Spinal cord (tissue), 10 donors: ENCODE data around the gene TMF1. TPM values are rescaled to one million over a fixed set of nuclear protein-coding genes. Genes with fewer than 3 reads are reported as not detected.
A peak's percentile ranks its signal among the peaks of the same experiment; 100 is the strongest.

Experiments
- DNase-seq, 6 donors: peaks; one replicate each; pipeline versions ENCODE4 v3.0.0 to v3.0.0-alpha.2; 2013 to 2015; ENCODE audit warnings: low spot score in 6 of 6, low read depth in 4 of 6
- H3K27ac ChIP-seq: one replicate; pipeline ENCODE4 v1.5.1; 2013; ENCODE audit warnings: low read depth, low read length, control low read depth
- H3K27me3 ChIP-seq: one replicate; pipeline ENCODE4 v1.6.1; 2013; ENCODE audit warnings: low read length; ENCODE audit not compliant: control insufficient read depth, insufficient read depth
- H3K36me3 ChIP-seq: one replicate; pipeline ENCODE4 v1.6.1; 2013; ENCODE audit warnings: low read length; ENCODE audit not compliant: control insufficient read depth, insufficient read depth
- H3K4me1 ChIP-seq: one replicate; pipeline ENCODE4 v1.6.1; 2013; ENCODE audit warnings: low read length; ENCODE audit not compliant: control insufficient read depth, insufficient read depth
- H3K4me3 ChIP-seq: one replicate; pipeline ENCODE4 v1.5.1; 2013; ENCODE audit warnings: low read depth, low read length, control low read depth
- H3K9me3 ChIP-seq: one replicate; pipeline ENCODE4 v1.6.1; 2013; ENCODE audit warnings: low read length; ENCODE audit not compliant: control insufficient read depth, insufficient read depth
- WGBS: methylation state at CpG from one replicate; pipeline ENCODE4 v1.1.5; 2013; ENCODE audit warnings: missing lambda C conversion rate; ENCODE audit not compliant: insufficient coverage; 5-methylcytosine and 5-hydroxymethylcytosine counted together
- long read RNA-seq, 4 donors: transcript quantifications; one replicate each; lab custom pipeline, GENCODE V29; 2026
- polyA plus RNA-seq, 2 donors: library from polyadenylated mRNA; unstranded; fragments of 120-200 nt; gene quantifications; one replicate each; pipeline ENCODE4 v1.2.1, GENCODE V29; 2013; ENCODE audit not compliant: insufficient read length in 2 of 2
- total RNA-seq, 2 donors: library from RNA; depleted of rRNA in 1 of 2; stranded (reverse); fragments of 120-200 nt in 1 of 2; fragments of >200 nt in 1 of 2; gene quantifications; one replicate each; pipeline versions ENCODE4 v1.2.3 to v1.2.4, GENCODE V29; 2013 to 2014
- donor health status: healthy.

TMF1 gene, protein sequence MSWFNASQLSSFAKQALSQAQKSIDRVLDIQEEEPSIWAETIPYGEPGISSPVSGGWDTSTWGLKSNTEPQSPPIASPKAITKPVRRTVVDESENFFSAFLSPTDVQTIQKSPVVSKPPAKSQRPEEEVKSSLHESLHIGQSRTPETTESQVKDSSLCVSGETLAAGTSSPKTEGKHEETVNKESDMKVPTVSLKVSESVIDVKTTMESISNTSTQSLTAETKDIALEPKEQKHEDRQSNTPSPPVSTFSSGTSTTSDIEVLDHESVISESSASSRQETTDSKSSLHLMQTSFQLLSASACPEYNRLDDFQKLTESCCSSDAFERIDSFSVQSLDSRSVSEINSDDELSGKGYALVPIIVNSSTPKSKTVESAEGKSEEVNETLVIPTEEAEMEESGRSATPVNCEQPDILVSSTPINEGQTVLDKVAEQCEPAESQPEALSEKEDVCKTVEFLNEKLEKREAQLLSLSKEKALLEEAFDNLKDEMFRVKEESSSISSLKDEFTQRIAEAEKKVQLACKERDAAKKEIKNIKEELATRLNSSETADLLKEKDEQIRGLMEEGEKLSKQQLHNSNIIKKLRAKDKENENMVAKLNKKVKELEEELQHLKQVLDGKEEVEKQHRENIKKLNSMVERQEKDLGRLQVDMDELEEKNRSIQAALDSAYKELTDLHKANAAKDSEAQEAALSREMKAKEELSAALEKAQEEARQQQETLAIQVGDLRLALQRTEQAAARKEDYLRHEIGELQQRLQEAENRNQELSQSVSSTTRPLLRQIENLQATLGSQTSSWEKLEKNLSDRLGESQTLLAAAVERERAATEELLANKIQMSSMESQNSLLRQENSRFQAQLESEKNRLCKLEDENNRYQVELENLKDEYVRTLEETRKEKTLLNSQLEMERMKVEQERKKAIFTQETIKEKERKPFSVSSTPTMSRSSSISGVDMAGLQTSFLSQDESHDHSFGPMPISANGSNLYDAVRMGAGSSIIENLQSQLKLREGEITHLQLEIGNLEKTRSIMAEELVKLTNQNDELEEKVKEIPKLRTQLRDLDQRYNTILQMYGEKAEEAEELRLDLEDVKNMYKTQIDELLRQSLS
- 10 to 100 TPM; 41.1 to 46.5 TPM for total RNA-seq
- 10 to 100 TPM; 17.9 to 25.9 TPM for polyA plus RNA-seq
- long read RNA-seq, donor 1, full-length matches to known transcripts, result 1 of 18 reads
- long read RNA-seq, donor 1, partial matches to known transcripts, result 17 of 18 reads
- long read RNA-seq, donor 1, other reads (novel, unspliced or antisense), result 0 of 18 reads
- long read RNA-seq, donor 2, result 0 reads
- long read RNA-seq, donor 3, result 0 reads
- long read RNA-seq, donor 4, partial matches to known transcripts, result 26 of 26 reads
- long read RNA-seq, donor 4, other reads (novel, unspliced or antisense), result 0 of 26 reads

DNA sequence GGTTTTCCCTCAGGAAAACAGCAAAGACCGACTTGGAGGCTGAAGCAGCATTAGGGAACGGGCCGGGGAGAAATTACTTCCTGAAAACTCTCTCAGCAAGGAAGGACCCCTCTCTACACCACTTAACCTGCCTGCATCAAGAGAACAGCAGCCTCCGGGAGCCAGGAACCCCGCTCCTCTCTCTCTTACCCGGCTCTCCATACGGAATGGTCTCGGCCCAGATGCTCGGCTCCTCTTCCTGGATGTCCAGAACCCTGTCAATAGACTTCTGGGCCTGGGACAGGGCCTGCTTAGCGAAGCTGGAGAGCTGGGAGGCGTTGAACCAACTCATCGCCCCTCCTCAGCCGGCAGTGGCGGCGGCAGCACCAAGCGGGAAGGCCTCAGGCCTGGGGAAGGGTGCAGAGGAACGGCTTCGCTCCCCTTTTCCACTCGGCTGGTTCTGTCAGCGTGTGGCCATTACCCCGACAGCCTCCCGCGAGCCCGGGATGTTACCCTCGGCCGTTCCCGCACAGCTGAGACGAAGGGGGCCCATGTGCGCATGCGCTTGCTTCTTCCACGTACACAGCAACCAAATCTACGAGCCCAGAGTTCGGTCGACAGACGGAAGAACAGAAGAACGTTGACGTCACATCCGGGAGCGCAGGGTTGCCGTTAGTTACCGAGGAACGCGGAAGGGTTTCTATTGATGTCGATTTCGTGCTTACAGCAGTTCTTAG lies at the start of gene TMF1:
Gene TMF1 (minus strand): TSS at position 578 of the 716 bp plus-strand sequence. CDS start 247 bp downstream, at position 331.
- no peaks in the 10 kb centered on the region for H3K9me3 ChIP-seq
- WGBS, result under 1% methylated on average over 44 of the region's 45 CpGs
- peaks cover 9% of the 10 kb centered on the region for H3K36me3 ChIP-seq
- H3K27me3 ChIP-seq, result no peaks in the 10 kb centered on the region
- H3K4me3 ChIP-seq, result peak within 1 kb of the TSS; percentile 77
- peak; percentile 97 to 100 (median 98) for DNase-seq
- H3K4me1 ChIP-seq, result peaks cover 10% of the 10 kb centered on the region
- H3K27ac ChIP-seq, result peak within 1 kb of the TSS; percentile 91

DNA sequence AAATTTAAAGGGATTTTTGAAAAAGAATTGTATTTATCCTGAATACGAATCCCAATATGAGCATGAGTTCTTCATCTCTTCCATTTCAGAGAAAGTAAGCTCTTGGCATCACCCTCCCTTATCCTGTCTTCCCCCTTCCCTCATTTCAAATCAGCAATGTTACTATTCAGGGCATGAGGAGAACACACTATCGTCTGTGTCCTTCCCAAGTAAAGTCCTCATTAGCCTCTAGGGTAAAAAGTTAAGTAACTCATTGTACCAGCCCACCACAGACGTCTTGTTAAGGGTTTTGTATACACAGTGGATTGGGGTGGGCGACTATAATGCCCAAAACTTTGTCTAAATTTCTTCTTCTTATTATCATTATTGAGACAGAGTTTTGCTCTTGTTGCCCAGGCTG lies 47.4 kb upstream of the TMF1 start:
- H3K27me3 ChIP-seq, result no peaks in the 10 kb centered on the region
- H3K27ac ChIP-seq, result no peak overlapping the region
- peaks cover 9% of the 10 kb centered on the region for H3K36me3 ChIP-seq
- no peaks in the 10 kb centered on the region for H3K9me3 ChIP-seq
- 80% methylated on average over 1 of the region's 4 CpGs for WGBS
- no peaks in the 10 kb centered on the region for H3K4me1 ChIP-seq
- no peak for DNase-seq
- H3K4me3 ChIP-seq, result no peak overlapping the region

DNA sequence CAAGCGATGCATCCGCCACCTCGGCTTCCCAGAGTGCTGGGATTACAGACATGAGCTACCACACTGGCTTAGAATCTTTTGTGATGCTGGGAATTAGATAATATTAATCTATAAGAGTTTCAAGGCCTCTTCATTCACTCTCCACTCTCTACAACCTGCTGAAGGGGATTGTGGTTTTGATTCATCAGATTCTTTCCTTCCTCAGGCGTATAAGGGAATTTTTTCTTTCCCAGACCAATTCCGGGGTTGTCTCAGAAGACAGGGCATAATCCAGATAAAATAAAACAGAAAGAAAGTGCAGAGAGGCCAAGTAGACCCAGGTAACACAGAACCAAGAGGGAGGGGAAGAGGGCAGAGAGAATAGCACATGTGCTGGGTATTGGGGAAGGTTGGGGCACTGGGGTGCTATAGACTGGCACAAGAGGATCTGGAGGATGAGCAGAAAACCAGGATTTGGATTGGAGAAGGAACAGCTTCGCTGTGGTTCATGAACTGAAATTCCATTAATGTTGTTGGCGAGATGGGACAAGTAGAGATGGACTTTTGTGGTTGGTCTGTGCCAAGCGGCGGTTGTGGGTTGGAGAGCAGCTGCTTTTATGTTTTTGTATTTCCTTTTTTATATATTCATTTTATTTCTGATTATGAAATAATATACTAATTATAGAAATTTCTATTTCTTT lies 45.4 kb upstream of the TMF1 start:
- Histone ChIP-seq H3K4me3 (no peak overlapping the region), H3K9me3 (no peaks in the 10 kb centered on the region), H3K4me1 (peaks cover 6% of the 10 kb centered on the region), H3K27ac (no peak overlapping the region), H3K27me3 (no peaks in the 10 kb centered on the region), H3K36me3 (peaks cover 14% of the 10 kb centered on the region)
- DNase-seq, result no peak
- 100% methylated on average over 1 of the region's 9 CpGs for WGBS

DNA sequence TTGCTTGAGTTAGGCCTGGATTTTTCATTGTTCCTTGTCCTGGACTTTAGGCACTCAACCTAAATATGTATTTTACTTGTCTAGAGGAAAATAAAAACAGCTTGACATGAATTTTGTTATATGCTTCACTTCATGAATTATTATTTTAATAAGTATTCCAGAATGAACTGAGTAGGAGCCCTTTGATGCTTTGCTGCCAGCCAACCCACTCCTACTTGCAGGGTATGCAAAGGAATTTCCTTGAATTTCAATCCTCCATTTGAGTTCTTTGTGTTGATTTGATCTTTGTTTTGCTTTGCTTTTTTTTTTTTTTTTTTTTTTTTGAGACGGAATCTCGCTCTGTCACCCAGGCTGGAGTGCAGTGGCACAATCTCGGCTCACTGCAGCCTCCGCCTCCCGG lies 44.2 kb upstream of the TMF1 start:
- Histone ChIP-seq H3K4me1 (peaks cover 12% of the 10 kb centered on the region), H3K27ac (no peak overlapping the region), H3K36me3 (peaks cover 8% of the 10 kb centered on the region), H3K9me3 (no peaks in the 10 kb centered on the region), H3K27me3 (no peaks in the 10 kb centered on the region), H3K4me3 (no peak overlapping the region)
- DNase-seq, result no peak
- no CpG with 5 or more reads among the region's 5 CpGs for WGBS

DNA sequence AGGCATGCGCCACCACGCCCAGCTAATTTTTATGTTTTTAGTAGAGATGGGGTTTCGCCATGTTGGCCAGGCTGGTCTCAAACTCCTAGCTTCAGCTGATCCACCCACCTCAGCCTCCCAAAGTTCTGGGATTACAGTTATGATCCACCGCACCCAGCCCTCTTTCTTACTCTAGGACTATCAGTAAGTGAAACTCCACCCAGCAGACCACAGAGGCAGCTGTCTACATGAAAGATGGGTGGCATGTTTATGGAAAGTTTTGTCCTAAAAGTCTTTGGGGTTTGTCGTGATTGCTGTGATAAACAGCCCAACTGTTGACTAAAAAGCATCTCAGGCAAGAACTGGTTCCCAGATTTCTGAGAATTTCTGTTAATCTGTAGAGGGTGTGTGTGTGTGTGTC lies 43.5 kb upstream of the TMF1 start:
- Histone ChIP-seq H3K27ac (no peak overlapping the region), H3K9me3 (no peaks in the 10 kb centered on the region), H3K36me3 (peaks cover 12% of the 10 kb centered on the region), H3K27me3 (no peaks in the 10 kb centered on the region), H3K4me1 (peaks cover 18% of the 10 kb centered on the region), H3K4me3 (no peak overlapping the region)
- DNase-seq, result no peak
- WGBS, result 40% methylated on average over 1 of the region's 5 CpGs

DNA sequence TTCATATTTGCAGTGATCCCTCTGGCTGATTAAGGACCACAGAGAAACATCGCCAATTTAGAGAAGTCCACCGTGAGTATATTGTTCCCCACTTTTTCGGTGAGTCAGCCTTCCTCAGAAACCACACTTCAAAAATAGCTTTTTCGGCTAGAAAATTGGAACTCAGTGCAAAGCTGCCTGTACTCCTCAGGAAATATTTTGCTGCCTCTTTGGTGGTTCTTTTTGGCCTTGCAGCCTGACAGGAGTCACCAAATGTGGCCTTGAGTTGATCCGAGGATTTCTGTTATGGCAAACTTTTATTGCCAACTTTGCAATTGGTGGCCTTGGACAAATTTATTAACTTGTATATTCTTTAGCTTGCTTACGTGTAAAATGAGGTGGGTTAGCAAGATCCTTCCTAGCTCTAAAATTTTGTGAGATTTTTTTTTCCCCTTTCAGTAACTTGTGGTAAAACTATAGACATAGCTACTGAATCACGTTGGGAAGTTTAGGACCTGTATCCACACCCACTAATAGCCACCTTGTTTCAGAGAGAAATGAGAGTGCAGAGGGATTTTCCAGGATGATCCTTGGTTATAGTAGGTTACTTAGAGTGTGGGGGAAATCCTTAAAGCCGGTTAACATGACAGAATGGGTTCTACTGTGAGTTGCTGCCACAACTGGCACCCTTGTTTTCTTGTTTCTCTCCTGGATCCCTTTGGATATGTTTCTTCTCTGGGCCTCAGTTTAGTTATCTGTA lies 42.5 kb upstream of the TMF1 start:
- Histone ChIP-seq H3K4me1 (peaks cover 18% of the 10 kb centered on the region), H3K9me3 (no peaks in the 10 kb centered on the region), H3K4me3 (no peak overlapping the region), H3K27me3 (no peaks in the 10 kb centered on the region), H3K27ac (peak overlapping the region; percentile 10), H3K36me3 (peaks cover 12% of the 10 kb centered on the region)
- 87% methylated on average over 5 of the region's 8 CpGs for WGBS
- no peak for DNase-seq

DNA sequence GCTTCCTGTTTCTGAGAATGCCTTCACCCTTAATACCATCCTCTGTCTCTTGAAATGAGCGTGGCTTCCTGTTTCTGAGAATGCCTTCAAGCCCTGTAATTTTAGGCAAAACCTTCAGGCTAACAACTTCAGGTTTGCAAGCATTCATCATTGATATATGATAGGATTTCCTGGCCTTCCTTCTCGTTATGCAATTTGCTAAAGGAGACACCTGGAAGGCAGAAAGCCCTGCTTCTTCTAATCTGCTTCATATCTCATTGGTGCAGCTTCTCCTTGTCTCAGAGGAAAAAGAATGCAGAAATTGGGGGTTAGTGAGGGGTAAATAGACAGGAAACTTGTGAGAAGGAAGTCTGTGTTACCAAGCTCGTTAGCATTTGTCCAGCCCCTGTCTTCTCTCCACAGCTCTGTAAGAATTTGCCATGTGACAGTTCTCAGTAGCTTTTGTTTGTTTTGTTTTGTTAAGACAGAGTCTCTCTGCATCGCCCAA lies 39.9 kb upstream of the TMF1 start:
- H3K4me3 ChIP-seq, result no peak overlapping the region
- DNase-seq, result peak in 2 of 6 donors; percentile 34 to 42
- H3K4me1 ChIP-seq, result peaks cover 22% of the 10 kb centered on the region
- peak overlapping the region; percentile 49 for H3K27ac ChIP-seq
- 8% methylated on average over 2 of the region's 4 CpGs for WGBS
- H3K9me3 ChIP-seq, result no peaks in the 10 kb centered on the region
- no peaks in the 10 kb centered on the region for H3K27me3 ChIP-seq
- H3K36me3 ChIP-seq, result peaks cover 9% of the 10 kb centered on the region
